Memory B cell (primary cell): ENCODE measurements around the gene ZBTB42.

Experiments
- ATAC-seq: fragments of 150-1000 bp; cut with Tn5 transposase; 2 replicates; pipeline ENCODE4 v1.10.0; 2021; ENCODE audit warnings: low read depth, mild to moderate bottlenecking, moderate library complexity
- DNase-seq, 2 donors: peaks; one replicate each; pipeline ENCODE4 v3.0.0; 2022; ENCODE audit warnings: low spot score in 2 of 2
- H3K27ac Mint-ChIP-seq: one replicate; pipeline ENCODE4 v1.8.0; 2022; ENCODE audit warnings: mild to moderate bottlenecking, moderate library complexity, mixed read lengths
- H3K27me3 Mint-ChIP-seq: one replicate; pipeline ENCODE4 v1.8.0; 2022; ENCODE audit warnings: mixed read lengths
- H3K36me3 Mint-ChIP-seq: one replicate; pipeline ENCODE4 v1.8.0; 2022; ENCODE audit warnings: mild to moderate bottlenecking, mixed read lengths
- H3K4me1 Mint-ChIP-seq: one replicate; pipeline ENCODE4 v1.8.0; 2022; ENCODE audit warnings: mixed read lengths
- H3K4me3 Mint-ChIP-seq: one replicate; pipeline ENCODE4 v1.8.0; 2022; ENCODE audit warnings: mild to moderate bottlenecking, moderate library complexity, mixed read lengths
- H3K9me3 Mint-ChIP-seq: one replicate; pipeline ENCODE4 v1.8.0; 2022; ENCODE audit warnings: mixed read lengths

Gene ZBTB42

DNA sequence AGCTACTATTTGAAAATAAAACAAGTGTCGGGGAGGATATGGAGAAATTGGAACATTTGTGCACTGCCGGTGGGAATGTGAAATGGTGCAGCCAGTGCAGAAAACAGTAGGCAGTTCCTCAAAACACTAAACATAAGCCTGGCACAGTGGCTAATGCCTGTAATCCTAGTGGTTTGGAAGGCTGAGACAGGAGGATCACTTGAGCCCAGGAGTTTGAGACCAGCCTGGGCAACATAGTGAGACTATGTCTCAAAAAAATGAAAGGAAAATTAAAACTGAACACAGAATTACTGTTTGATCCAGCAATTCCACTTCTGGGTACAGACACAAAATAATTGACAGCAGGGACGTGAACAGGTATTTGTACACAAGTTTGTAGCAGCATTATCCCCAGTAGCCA, 35.4 kb upstream of the ZBTB42 start:
- no peak overlapping the region for H3K27ac Mint-ChIP-seq
- no peaks in the 10 kb centered on the region for H3K27me3 Mint-ChIP-seq
- H3K9me3 Mint-ChIP-seq, result peaks cover 5% of the 10 kb centered on the region
- ATAC-seq, result no peak
- H3K4me3 Mint-ChIP-seq, result no peak overlapping the region
- peaks cover 3% of the 10 kb centered on the region for H3K4me1 Mint-ChIP-seq
- H3K36me3 Mint-ChIP-seq, result peaks cover 21% of the 10 kb centered on the region
- DNase-seq, result no peak

DNA sequence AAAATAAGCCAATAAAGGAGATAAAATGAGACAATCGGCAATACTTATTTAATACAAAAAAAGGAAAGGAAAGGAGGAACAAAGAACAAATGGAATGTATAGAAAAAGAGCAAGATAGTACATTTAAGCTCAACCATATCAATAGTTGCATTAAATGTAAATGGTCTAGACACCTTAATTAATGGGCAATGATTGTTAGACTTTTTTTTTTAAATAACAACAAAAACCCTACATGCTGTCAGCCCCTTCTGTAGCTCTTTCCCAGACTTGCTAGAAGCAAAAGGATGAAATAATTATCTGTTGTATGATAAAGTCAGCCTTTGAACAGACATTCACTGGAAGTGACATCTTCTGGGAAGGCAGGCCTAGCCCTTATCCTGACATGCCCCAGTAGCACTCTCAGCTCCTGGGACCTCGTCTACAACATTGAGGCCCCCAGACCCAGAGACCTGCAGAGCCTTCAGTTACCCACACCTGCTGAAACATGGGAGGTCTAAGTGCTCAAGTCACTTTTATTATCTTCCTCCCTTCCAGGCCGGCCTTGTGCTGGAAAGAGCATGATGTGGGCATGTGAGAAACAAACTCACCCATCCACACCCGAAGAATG, 34.5 kb upstream of the ZBTB42 start:
- Mint-ChIP-seq H3K27ac (no peak overlapping the region), H3K4me1 (peaks cover 3% of the 10 kb centered on the region), H3K36me3 (peaks cover 19% of the 10 kb centered on the region), H3K4me3 (no peak overlapping the region), H3K9me3 (peaks cover 5% of the 10 kb centered on the region), H3K27me3 (no peaks in the 10 kb centered on the region)
- no peak for DNase-seq
- ATAC-seq, result no peak

GRCh38 chr14:104766863-104767633, 33.9 kb upstream of the ZBTB42 start:
- no peaks in the 10 kb centered on the region for H3K27me3 Mint-ChIP-seq
- no peak overlapping the region for H3K4me3 Mint-ChIP-seq
- H3K36me3 Mint-ChIP-seq, result peaks cover 19% of the 10 kb centered on the region
- DNase-seq (no peak), ATAC-seq (no peak)
- no peak overlapping the region for H3K27ac Mint-ChIP-seq
- peaks cover 3% of the 10 kb centered on the region for H3K4me1 Mint-ChIP-seq
- peaks cover 4% of the 10 kb centered on the region for H3K9me3 Mint-ChIP-seq

- no peak for ATAC-seq
- Mint-ChIP-seq H3K27me3 (no peaks in the 10 kb centered on the region), H3K4me3 (no peak overlapping the region), H3K9me3 (peaks cover 2% of the 10 kb centered on the region), H3K4me1 (peaks cover 3% of the 10 kb centered on the region), H3K36me3 (peaks cover 16% of the 10 kb centered on the region), H3K27ac (no peak overlapping the region)
- DNase-seq, result no peak
These were observed 33.3 kb upstream of the ZBTB42 start for GRCh38 chr14:104767634-104767918.

DNA sequence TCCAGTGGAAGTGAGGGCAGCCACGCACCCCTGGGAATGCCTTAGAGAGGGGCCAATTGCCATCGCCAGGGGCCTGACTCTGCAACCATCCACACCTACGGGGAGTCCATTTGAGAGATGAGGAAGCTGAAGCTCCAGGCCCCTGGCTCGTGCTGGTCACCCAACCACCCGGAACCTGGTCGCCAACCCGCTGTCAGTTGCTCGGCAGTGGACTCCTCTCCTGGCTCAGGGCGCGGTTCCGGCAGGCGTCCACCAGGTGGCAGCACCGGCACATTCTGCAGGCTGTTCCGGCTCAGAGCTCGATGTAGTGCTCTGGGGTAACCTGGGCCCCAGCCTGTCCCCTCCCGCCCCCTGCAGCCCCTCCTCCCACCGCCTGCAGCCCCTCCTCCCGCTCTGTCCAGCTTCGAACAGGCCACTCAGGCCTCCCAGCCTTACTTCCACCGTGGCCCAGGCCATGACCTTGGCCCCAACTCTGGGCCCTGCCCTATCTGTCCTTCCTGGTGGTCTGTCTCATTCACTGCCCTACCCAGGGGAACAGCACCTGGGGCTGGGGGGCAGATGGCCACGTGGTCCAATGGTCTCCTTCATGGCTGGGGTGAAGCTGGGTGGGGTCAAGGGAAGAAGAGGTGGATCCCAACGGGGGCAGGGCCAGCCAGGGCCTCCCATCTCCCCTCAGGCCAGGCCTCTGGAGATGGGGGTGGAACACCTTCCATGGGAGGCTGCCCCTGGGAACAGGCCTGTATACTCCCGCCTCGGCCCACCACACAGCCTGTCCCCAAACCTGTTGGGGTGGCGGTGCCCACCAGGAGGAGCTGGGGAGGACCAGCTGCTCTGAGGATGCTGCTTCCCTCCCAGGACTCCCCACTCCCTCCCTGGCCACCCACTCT, 32.2 kb upstream of the ZBTB42 start:
- ATAC-seq (peak; percentile 94), DNase-seq (peak; percentile 90 to 99)
- Mint-ChIP-seq H3K4me3 (no peak overlapping the region), H3K4me1 (peaks cover 3% of the 10 kb centered on the region), H3K36me3 (peaks cover 19% of the 10 kb centered on the region), H3K27me3 (no peaks in the 10 kb centered on the region), H3K9me3 (peaks cover 2% of the 10 kb centered on the region), H3K27ac (no peak overlapping the region)

- Mint-ChIP-seq H3K4me3 (no peak overlapping the region), H3K9me3 (peaks cover 2% of the 10 kb centered on the region), H3K27me3 (no peaks in the 10 kb centered on the region), H3K27ac (no peak overlapping the region), H3K36me3 (peaks cover 19% of the 10 kb centered on the region), H3K4me1 (peaks cover 3% of the 10 kb centered on the region)
- ATAC-seq (no peak), DNase-seq (no peak)
These were observed 31.4 kb upstream of the ZBTB42 start for GRCh38 chr14:104769324-104770071.

- ATAC-seq (no peak), DNase-seq (no peak)
- Mint-ChIP-seq H3K36me3 (peaks cover 19% of the 10 kb centered on the region), H3K27me3 (no peaks in the 10 kb centered on the region), H3K27ac (no peak overlapping the region), H3K9me3 (peaks cover 2% of the 10 kb centered on the region), H3K4me1 (peaks cover 3% of the 10 kb centered on the region), H3K4me3 (no peak overlapping the region)
These were observed 30.8 kb upstream of the ZBTB42 start for GRCh38 chr14:104770072-104770579.

DNA sequence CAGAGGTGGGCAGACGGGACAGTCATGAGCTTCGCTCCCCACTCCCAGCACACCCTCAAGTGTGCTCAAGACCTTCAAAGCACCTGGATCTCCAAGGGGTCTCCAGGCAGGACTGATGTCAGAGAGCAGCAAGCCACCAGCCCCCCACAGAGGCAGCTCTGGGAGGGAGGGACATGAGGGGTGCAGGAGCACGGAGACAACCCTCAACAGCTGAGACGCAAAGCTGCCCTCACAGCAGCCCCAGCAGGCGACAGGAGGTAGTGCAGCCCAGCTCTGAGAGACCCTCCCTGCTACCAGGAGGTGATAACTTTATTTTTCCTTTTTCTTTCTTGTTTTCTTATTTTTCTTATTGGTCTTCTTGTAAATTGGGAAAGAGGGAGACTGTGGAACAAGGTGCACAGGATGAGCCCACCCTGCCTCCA, 30.0 kb upstream of the ZBTB42 start:
- H3K36me3 Mint-ChIP-seq, result peaks cover 18% of the 10 kb centered on the region

DNA sequence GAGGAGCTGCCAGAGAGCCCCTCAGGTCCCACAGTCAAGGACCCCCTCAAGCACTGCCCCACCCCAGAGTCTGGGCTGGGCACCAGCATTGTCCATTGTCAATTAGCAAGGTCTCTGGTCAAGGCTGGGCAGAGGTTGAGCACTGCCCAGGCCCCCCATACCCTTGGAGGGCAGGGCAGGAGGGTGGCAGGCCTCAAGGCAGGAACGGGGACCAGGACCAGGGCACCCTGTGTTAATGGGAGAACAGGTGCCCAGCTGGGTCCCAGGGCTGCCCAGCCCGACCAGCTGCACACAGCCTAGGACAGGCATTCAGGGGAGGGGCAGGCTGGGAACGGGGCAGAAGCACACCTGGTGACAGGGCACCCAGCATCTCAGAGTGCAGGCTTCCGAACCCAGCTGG, 29.5 kb upstream of the ZBTB42 start:
- H3K27me3 Mint-ChIP-seq, result no peaks in the 10 kb centered on the region
- H3K27ac Mint-ChIP-seq, result no peak overlapping the region
- no peak overlapping the region for H3K4me3 Mint-ChIP-seq
- H3K4me1 Mint-ChIP-seq, result peaks cover 3% of the 10 kb centered on the region
- DNase-seq (no peak), ATAC-seq (no peak)
- H3K9me3 Mint-ChIP-seq, result no peaks in the 10 kb centered on the region
- peaks cover 16% of the 10 kb centered on the region for H3K36me3 Mint-ChIP-seq

More for the DNA sequence above, 30.0 kb upstream of the ZBTB42 start:
- no peak for DNase-seq
- Mint-ChIP-seq H3K4me1 (peaks cover 3% of the 10 kb centered on the region), H3K27me3 (no peaks in the 10 kb centered on the region), H3K4me3 (no peak overlapping the region), H3K9me3 (peaks cover 2% of the 10 kb centered on the region), H3K27ac (no peak overlapping the region)
- peak; percentile 23 for ATAC-seq

DNA sequence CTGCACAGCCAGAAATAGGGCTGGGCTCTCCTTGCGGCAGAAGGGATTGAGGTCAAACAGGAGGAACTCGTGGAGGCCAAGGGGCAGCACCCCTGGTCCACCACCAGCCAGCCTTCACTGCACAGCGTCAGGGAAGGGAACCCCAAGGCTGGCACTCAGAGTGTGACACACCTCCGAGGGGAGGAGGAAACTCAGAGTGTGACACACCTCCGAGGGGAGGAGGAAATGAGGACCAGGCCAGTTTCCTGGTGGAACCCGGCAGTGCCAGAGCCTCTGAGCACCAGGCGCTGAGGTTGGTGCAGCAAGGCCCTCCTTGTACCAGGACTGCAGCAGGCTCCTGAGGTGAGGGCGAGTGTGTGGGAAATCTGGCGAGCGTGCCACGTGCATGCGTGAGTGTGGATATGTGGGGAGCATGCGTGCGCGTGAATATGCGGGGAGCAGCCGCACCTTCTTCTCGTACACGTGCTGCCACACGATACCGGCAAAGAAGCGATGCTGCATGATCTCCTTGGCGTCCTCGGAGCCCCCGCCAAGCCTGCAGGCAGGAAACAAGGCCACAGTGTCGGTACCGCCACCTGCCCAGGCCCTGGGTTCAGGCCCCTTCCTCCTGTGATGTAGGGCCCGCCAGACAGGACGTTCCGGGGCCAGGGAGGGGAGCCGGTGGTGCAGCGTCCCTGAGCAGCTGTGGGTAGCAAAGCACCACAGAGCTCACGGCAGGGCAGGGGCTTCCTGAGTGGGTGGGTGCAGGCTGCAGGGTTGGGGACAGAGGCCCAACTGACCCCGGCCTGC, 28.8 kb upstream of the ZBTB42 start:
- ATAC-seq, result no peak
- no peak for DNase-seq
- H3K27me3 Mint-ChIP-seq, result no peaks in the 10 kb centered on the region
- H3K4me1 Mint-ChIP-seq, result peaks cover 3% of the 10 kb centered on the region
- H3K27ac Mint-ChIP-seq, result no peak overlapping the region
- peaks cover 17% of the 10 kb centered on the region for H3K36me3 Mint-ChIP-seq
- no peak overlapping the region for H3K4me3 Mint-ChIP-seq
- no peaks in the 10 kb centered on the region for H3K9me3 Mint-ChIP-seq

GRCh38 chr14:104772707-104773504, 28.0 kb upstream of the ZBTB42 start:
- peaks cover 17% of the 10 kb centered on the region for H3K36me3 Mint-ChIP-seq
- no peaks in the 10 kb centered on the region for H3K27me3 Mint-ChIP-seq
- no peak overlapping the region for H3K27ac Mint-ChIP-seq
- H3K4me3 Mint-ChIP-seq, result no peak overlapping the region
- DNase-seq (no peak), ATAC-seq (no peak)
- peaks cover 3% of the 10 kb centered on the region for H3K4me1 Mint-ChIP-seq
- no peaks in the 10 kb centered on the region for H3K9me3 Mint-ChIP-seq

DNA sequence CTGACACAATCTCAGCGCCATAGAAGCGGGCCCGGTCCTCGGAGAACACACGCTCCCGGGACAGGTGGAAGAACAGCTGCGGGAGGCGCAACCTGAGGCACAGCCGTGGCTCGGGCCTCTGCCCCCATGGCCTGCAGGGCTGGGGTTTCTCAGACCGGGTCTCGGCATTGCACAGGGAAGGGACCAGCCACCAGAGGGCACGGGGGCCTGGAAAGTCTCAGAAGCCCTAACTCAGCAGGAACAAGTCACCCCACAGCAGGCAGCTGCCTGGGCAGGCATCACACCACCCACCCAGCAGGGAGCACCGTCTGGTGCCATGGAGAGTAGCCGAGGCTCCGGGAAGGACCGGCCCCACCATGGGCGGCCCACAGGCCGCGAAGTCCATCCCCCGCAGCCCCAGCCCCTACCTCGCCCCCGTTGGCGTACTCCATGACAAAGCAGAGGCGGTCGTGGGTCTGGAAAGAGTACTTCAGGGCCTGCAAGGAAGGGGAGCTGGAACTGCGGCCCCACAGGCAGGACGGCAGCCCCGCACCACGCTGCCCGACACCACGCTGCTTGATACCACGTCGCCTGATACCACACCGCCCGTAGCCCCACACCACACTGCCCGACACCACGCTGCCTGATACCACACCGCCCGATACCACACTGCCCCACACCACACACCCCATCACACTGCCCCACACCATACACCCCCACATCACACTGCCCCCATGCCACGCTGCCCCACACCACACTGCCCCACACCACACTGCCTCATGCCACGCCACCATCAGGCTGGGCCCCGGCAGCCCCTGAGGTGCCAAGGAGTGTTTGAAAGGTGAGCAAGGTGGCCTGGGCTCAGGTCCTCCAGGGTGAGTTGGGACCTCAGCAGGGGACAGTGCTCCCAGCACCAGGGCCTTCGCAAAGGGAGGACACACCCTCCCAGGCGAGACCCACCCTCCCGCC, 27.1 kb upstream of the ZBTB42 start:
- Mint-ChIP-seq H3K27me3 (no peaks in the 10 kb centered on the region), H3K9me3 (no peaks in the 10 kb centered on the region), H3K4me3 (no peak overlapping the region), H3K36me3 (peaks cover 17% of the 10 kb centered on the region), H3K4me1 (peaks cover 1% of the 10 kb centered on the region), H3K27ac (no peak overlapping the region)
- DNase-seq, result no peak
- no peak for ATAC-seq
